Mucosa of rectum (tissue), 2 donors: ENCODE results near the gene FIS1.

Source experiments
- H3K27ac ChIP-seq, 2 donors: one replicate each; pipeline ENCODE4 v1.7.0; 2013; ENCODE audit warnings: inconsistent platforms in 2 of 2, low read depth in 2 of 2, low read length in 2 of 2
- H3K27me3 ChIP-seq, 2 donors: one replicate each; pipeline ENCODE4 v1.7.0; 2013; ENCODE audit warnings: low read length in 2 of 2; ENCODE audit not compliant: control insufficient read depth in 2 of 2, insufficient read depth in 2 of 2
- H3K36me3 ChIP-seq, 2 donors: one replicate each; pipeline ENCODE4 v1.7.0; 2013; ENCODE audit warnings: low read length in 2 of 2; ENCODE audit not compliant: control insufficient read depth in 2 of 2, insufficient read depth in 2 of 2
- H3K4me1 ChIP-seq, 2 donors: one replicate each; pipeline ENCODE4 v1.7.0; 2013; ENCODE audit warnings: low read length in 2 of 2, mild to moderate bottlenecking in 1 of 2; ENCODE audit not compliant: control insufficient read depth in 2 of 2, insufficient read depth in 2 of 2
- H3K4me3 ChIP-seq, 2 donors: one replicate each; pipeline ENCODE4 v1.7.0; 2013; ENCODE audit warnings: low read length in 2 of 2
- H3K9ac ChIP-seq, 2 donors: one replicate each; pipeline ENCODE4 v1.7.0; 2013; ENCODE audit warnings: low read length in 2 of 2, low read depth in 1 of 2, mild to moderate bottlenecking in 1 of 2
- H3K9me3 ChIP-seq, 2 donors: one replicate each; pipeline ENCODE4 v1.7.0; 2013; ENCODE audit warnings: low read length in 2 of 2; ENCODE audit not compliant: control insufficient read depth in 2 of 2
- donor health status: healthy.
- donor health status: Normal muscosa, but diverticular disease.

FIS1 gene

GRCh38 chr7:101234636-101235035, 10.2 kb downstream of the FIS1 start:
- Histone ChIP-seq H3K36me3 (peaks cover 6 to 10% of the 10 kb centered on the region in 2 donors), H3K4me1 (peaks cover 33 to 47% of the 10 kb centered on the region in 2 donors), H3K9me3 (no peaks in the 10 kb centered on the region), H3K27me3 (no peaks in the 10 kb centered on the region), H3K27ac (peak overlapping the region; percentile 58 to 84), H3K4me3 (peak overlapping the region in 1 of 2 donors; percentile 28), H3K9ac (peak overlapping the region in 1 of 2 donors; percentile 66)

GRCh38 chr7:101233907-101234547, 10.9 kb downstream of the FIS1 start:
- Histone ChIP-seq H3K27ac (no peak overlapping the region), H3K36me3 (peaks cover 3 to 6% of the 10 kb centered on the region in 2 donors), H3K9ac (no peak overlapping the region), H3K4me3 (no peak overlapping the region), H3K27me3 (no peaks in the 10 kb centered on the region), H3K9me3 (no peaks in the 10 kb centered on the region), H3K4me1 (peaks cover 33 to 47% of the 10 kb centered on the region in 2 donors)

GRCh38 chr7:101232141-101232850, 12.6 kb downstream of the FIS1 start:
- peak overlapping the region; percentile 54 to 67 for H3K9ac ChIP-seq
- H3K27ac ChIP-seq, result peak overlapping the region; percentile 82 to 83
- H3K27me3 ChIP-seq, result no peaks in the 10 kb centered on the region
- peak overlapping the region; percentile 54 to 62 for H3K4me3 ChIP-seq
- peaks cover 0 to 9% of the 10 kb centered on the region in 2 donors for H3K36me3 ChIP-seq
- H3K9me3 ChIP-seq, result no peaks in the 10 kb centered on the region
- peaks cover 25 to 34% of the 10 kb centered on the region in 2 donors for H3K4me1 ChIP-seq

- Histone ChIP-seq H3K9me3 (no peaks in the 10 kb centered on the region), H3K4me3 (peak overlapping the region; percentile 54 to 62), H3K27me3 (no peaks in the 10 kb centered on the region), H3K27ac (peak overlapping the region; percentile 82 to 83), H3K4me1 (peaks cover 24 to 27% of the 10 kb centered on the region in 2 donors), H3K9ac (peak overlapping the region; percentile 54 to 67), H3K36me3 (peaks cover 0 to 13% of the 10 kb centered on the region in 2 donors)
Measured at GRCh38 chr7:101231644-101232043, 13.2 kb downstream of the FIS1 start.

- no peak overlapping the region for H3K4me3 ChIP-seq
- H3K36me3 ChIP-seq, result peaks cover 10 to 38% of the 10 kb centered on the region in 2 donors
- H3K27ac ChIP-seq, result no peak overlapping the region
- H3K9me3 ChIP-seq, result no peaks in the 10 kb centered on the region
- H3K4me1 ChIP-seq, result peaks cover 3 to 4% of the 10 kb centered on the region in 2 donors
- H3K27me3 ChIP-seq, result no peaks in the 10 kb centered on the region
- no peak overlapping the region for H3K9ac ChIP-seq
Measured at GRCh38 chr7:101226721-101227120, 18.2 kb downstream of the FIS1 start.

GRCh38 chr7:101225650-101226049, 19.2 kb downstream of the FIS1 start:
- no peaks in the 10 kb centered on the region for H3K9me3 ChIP-seq
- H3K4me1 ChIP-seq, result no peaks in the 10 kb centered on the region
- H3K36me3 ChIP-seq, result peaks cover 10 to 40% of the 10 kb centered on the region in 2 donors
- no peak overlapping the region for H3K27ac ChIP-seq
- H3K4me3 ChIP-seq, result no peak overlapping the region
- H3K27me3 ChIP-seq, result no peaks in the 10 kb centered on the region
- H3K9ac ChIP-seq, result no peak overlapping the region

GRCh38 chr7:101223528-101223927, 21.4 kb downstream of the FIS1 start:
- Histone ChIP-seq H3K36me3 (peaks cover 10 to 40% of the 10 kb centered on the region in 2 donors), H3K27ac (no peak overlapping the region), H3K4me1 (peaks cover 9 to 11% of the 10 kb centered on the region in 2 donors), H3K27me3 (no peaks in the 10 kb centered on the region), H3K9ac (no peak overlapping the region), H3K9me3 (no peaks in the 10 kb centered on the region), H3K4me3 (no peak overlapping the region)

GRCh38 chr7:101222275-101222830, 22.5 kb downstream of the FIS1 start:
- Histone ChIP-seq H3K27me3 (no peaks in the 10 kb centered on the region), H3K4me3 (no peak overlapping the region), H3K27ac (no peak overlapping the region), H3K9ac (no peak overlapping the region), H3K9me3 (no peaks in the 10 kb centered on the region), H3K36me3 (peaks cover 10 to 32% of the 10 kb centered on the region in 2 donors), H3K4me1 (peaks cover 11 to 13% of the 10 kb centered on the region in 2 donors)

- Histone ChIP-seq H3K27ac (no peak overlapping the region), H3K4me3 (no peak overlapping the region)
Measured at GRCh38 chr7:101220295-101220694, 24.6 kb downstream of the FIS1 start.

More at GRCh38 chr7:101220295-101220694, 24.6 kb downstream of the FIS1 start:
- peaks cover 21 to 24% of the 10 kb centered on the region in 2 donors for H3K4me1 ChIP-seq
- no peaks in the 10 kb centered on the region for H3K9me3 ChIP-seq
- H3K27me3 ChIP-seq, result no peaks in the 10 kb centered on the region
- no peak overlapping the region for H3K9ac ChIP-seq
- H3K36me3 ChIP-seq, result peaks cover 10 to 23% of the 10 kb centered on the region in 2 donors
